ENCODE results near the gene XRCC2. TPM values are rescaled to one million over a fixed set of nuclear protein-coding genes. Genes with fewer than 3 reads are reported as not detected.

XRCC2 gene
- total and polyA plus RNA-seq, 2 of the 8 experiments (the other 6 are each of a cell fraction or from before 2014, with no cell fraction given), result 14.6 to 34.0 TPM

GRCh38 chr7:152597507-152597906 is 78.4 kb downstream of the XRCC2 start:
- Histone ChIP-seq H3K36me3 (ENCODE audit: control insufficient read depth in 2 of 4, insufficient read depth in 4 of 4, low read length in 3 of 4) (no peaks in the 10 kb centered on the region), H3K4me3 (ENCODE audit: extremely low read depth in 1 of 4, insufficient read depth in 2 of 4, low read depth in 3 of 4, low read length in 4 of 4) (no peak overlapping the region), H4K91ac (replicated peaks; ENCODE audit: insufficient read length, low read length) (no peak overlapping the region), H2AK5ac (ENCODE audit: low read depth, low read length) (no peak overlapping the region), H3K56ac (replicated peaks; ENCODE audit: insufficient read length, low read depth, low read length) (no peak overlapping the region), H3K9ac (replicated peaks in 1 of 4; ENCODE audit: extremely low read depth in 1 of 4, low read depth in 3 of 4, low read length in 3 of 4) (no peak overlapping the region), H3K4me2 (ENCODE audit: insufficient read depth in 1 of 2, low read depth in 2 of 2, low read length in 2 of 2) (no peak overlapping the region), H2BK12ac (ENCODE audit: low read depth, low read length) (no peak overlapping the region), H2BK20ac (ENCODE audit: low read length) (no peak overlapping the region), H3K79me2 (ENCODE audit: control insufficient read depth in 1 of 2, insufficient read depth in 2 of 2, low read length in 2 of 2) (no peaks in the 10 kb centered on the region), H4K5ac (ENCODE audit: insufficient read length, low read depth, low read length) (no peak overlapping the region), H3K4me1 (replicated peaks in 1 of 4; ENCODE audit: control insufficient read depth in 3 of 4, insufficient read depth in 4 of 4, low read length in 3 of 4) (no peaks in the 10 kb centered on the region), H2BK120ac (replicated peaks; ENCODE audit: low read depth, low read length) (no peak overlapping the region), H2BK15ac (ENCODE audit: low read length) (no peak overlapping the region), H3K27me3 (replicated peaks in 1 of 4; ENCODE audit: control insufficient read depth in 3 of 4, extremely low read depth in 1 of 4, insufficient read depth in 3 of 4, low read length in 3 of 4) (no peaks in the 10 kb centered on the region), H3K4ac (replicated peaks; ENCODE audit: insufficient read length, low read depth, low read length) (no peak overlapping the region), H3K27ac (ENCODE audit: low read depth, low read length) (no peak overlapping the region), H3K9me3 (ENCODE audit: insufficient read depth in 2 of 2, low read depth in 1 of 2, low read length in 1 of 2) (no peaks in the 10 kb centered on the region), H2BK5ac (ENCODE audit: low read depth, low read length) (no peak overlapping the region), H3K23me2 (ENCODE audit: low read depth, low read length) (no peaks in the 10 kb centered on the region), H3K79me1 (ENCODE audit: low read depth, low read length) (no peaks in the 10 kb centered on the region), H3K23ac (ENCODE audit: insufficient read length) (no peak overlapping the region), H3K14ac (ENCODE audit: insufficient read length) (no peak overlapping the region), H4K8ac (ENCODE audit: extremely low read depth, insufficient read depth, low read length) (no peak overlapping the region), H2AFZ (ENCODE audit: low read length) (no peak overlapping the region), H4K20me1 (replicated peaks in 1 of 2; ENCODE audit: control insufficient read depth in 1 of 2, insufficient read depth in 2 of 2, low read length in 2 of 2) (no peaks in the 10 kb centered on the region), H3K18ac (ENCODE audit: extremely low read depth, low read length) (no peak overlapping the region)
- CTCF ChIA-PET (ENCODE audit: partially characterized antibody), result interaction anchor here (0.6 kb wide), 1 partner anchor 67 kb away, joined by 4 read pairs; no protein-coding TSS in a partner anchor
- DNase-seq (ENCODE audit: low read depth in 1 of 2, low spot score in 2 of 2) (no peak), FAIRE-seq (no peak)
- POLR2A ChIA-PET (ENCODE audit: partially characterized antibody), result no interaction called here
- WGBS, 2 experiments (ENCODE audit: extremely low coverage in 1 of 2, insufficient coverage in 1 of 2, insufficient read length in 1 of 2, insufficient replicate concordance in 2 of 2, low coverage in 1 of 2, low lambda C conversion rate in 2 of 2, missing lambda C conversion rate in 1 of 2), result 96% methylated on average over 8 of the region's 8 CpGs; no CpG with 5 or more reads in 1 of the 2 experiments
- no peak for TF ChIP-seq SP4 (IDR thresholded peaks at IDR 0.05; ENCODE audit: low read length)
- TF ChIP-seq KDM1A (IDR thresholded peaks at IDR 0.05; ENCODE audit: borderline replicate concordance, low read length), result no peak
- no peak for TF ChIP-seq ATF3 (IDR thresholded peaks at IDR 0.05; ENCODE audit: insufficient read depth, low read depth, low read length)
- TF ChIP-seq NRF1 (IDR thresholded peaks at IDR 0.05; ENCODE audit: low read depth, low read length), result no peak
- no peak for TF ChIP-seq BRCA1 (IDR thresholded peaks at IDR 0.05; ENCODE audit: low read depth, low read length)
- no peak for TF ChIP-seq SIN3A (conservative IDR thresholded peaks at IDR 0.05 in 1 of 2, IDR thresholded peaks at IDR 0.05 in 1 of 2; ENCODE audit: low read depth in 1 of 2, low read length in 2 of 2)

All from H1 (cell line).